Dendritic cell treated with granulocyte-macrophage colony-stimulating factor and Interleukin-4, amounts not matched to agents 40 ng/mL and 50 ng/mL, for 4 days (primary cell): Measurements from ENCODE around the gene TPCN2.

ENCODE experiments used
- H3K27ac Mint-ChIP-seq: one replicate; pipeline ENCODE4 v1.8.0; 2022; ENCODE audit warnings: mild to moderate bottlenecking, mixed read lengths
- H3K27me3 Mint-ChIP-seq: one replicate; pipeline ENCODE4 v1.8.0; 2022; ENCODE audit warnings: mild to moderate bottlenecking, mixed read lengths
- H3K36me3 Mint-ChIP-seq: one replicate; pipeline ENCODE4 v1.8.0; 2022; ENCODE audit warnings: low read depth, mixed read lengths
- H3K4me1 Mint-ChIP-seq: one replicate; pipeline ENCODE4 v1.8.0; 2022; ENCODE audit warnings: low read depth, mixed read lengths
- H3K4me3 Mint-ChIP-seq: one replicate; pipeline ENCODE4 v1.8.0; 2022; ENCODE audit warnings: mild to moderate bottlenecking, moderate library complexity, mixed read lengths
- H3K9me3 Mint-ChIP-seq: one replicate; pipeline ENCODE4 v1.8.0; 2022; ENCODE audit warnings: mixed read lengths
- intact Hi-C: fragments of 100-400 bp; cut with micrococcal nuclease; formaldehyde crosslinking; loops from one replicate; pipeline ENCODE4 v1.15.0; 2022

The TPCN2 gene

DNA sequence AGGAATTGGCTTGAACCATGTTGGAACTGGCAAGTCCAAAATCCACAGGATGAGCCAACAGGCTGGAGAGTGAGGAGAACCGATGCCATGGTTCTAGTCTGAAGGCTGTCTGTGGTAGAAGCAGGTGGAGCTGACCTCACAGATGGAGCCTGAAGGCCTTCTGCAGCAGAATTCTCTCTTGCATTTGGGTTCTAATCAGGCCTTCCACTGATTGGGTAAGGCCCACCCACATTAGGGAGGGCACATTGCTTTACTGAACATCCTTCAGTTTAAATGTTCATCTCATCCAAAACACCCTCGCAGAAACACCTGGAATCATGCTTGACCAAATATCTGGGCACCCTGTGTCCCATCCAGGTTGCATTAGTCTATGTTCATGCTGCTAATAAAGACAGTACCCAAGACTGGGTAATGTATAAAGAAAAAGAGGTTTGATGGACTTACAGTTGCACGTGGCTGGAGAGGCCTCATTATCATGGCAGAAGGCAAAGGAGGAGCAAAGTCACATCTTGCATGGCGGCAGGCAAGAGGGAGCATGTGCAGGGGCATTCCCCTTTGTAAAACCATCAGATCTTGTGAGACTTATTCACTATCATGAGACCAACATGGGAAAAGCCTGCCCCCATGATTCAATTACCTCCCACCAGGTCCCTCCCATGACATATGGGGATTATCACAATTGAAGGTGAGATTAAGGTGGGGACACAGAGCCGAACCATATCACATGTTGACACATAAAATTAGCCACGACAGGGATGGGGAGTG lies 122.9 kb downstream of the TPCN2 start:
- Mint-ChIP-seq H3K4me1 (peaks cover 3% of the 10 kb centered on the region), H3K36me3 (no peaks in the 10 kb centered on the region), H3K27ac (no peak overlapping the region), H3K27me3 (peaks cover 17% of the 10 kb centered on the region), H3K9me3 (no peaks in the 10 kb centered on the region), H3K4me3 (no peak overlapping the region)
- intact Hi-C loops = no loop called here

DNA sequence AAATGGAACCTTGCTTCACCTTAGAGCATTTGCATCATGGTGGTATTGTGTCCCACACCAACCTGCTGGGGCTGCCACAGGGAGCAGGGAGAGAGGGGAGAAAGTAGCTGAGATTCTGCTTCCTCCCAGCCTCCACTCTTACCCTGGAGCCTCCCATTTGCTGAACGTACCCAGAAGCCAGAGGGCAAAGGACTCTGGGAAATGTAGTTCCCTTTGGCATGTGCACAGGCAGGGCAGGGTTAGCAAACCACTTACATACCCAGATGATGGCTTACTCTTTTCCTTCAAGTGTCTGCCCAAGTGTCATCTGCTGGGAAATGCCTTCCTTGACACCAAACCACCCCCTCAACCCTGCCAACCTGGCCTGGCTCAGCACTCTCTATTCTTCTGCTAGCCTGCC lies 123.9 kb downstream of the TPCN2 start:
- intact Hi-C loops = no loop called here
- Mint-ChIP-seq H3K27me3 (peaks cover 7% of the 10 kb centered on the region), H3K4me1 (no peaks in the 10 kb centered on the region)

DNA sequence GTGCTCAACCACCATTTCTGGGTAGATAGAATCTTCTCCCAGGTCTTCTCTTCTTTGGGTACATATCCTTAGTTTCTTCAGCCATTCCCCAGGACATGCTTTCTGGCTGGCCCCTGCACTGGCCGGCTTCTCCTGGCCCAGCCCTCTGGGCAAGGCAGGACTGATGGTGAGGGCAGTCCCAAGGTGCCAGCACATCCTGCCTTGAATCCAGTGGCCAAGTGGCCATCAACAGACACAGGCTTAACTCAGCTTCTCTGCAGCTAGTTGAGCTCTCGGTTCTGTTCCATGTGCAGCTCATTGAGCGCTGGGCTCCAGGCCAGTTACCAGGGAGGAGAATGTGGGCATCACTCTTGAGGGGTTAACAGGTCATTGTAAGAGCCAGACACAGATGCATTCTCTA lies 124.6 kb downstream of the TPCN2 start:
- no peaks in the 10 kb centered on the region for H3K9me3 Mint-ChIP-seq
- peaks cover 4% of the 10 kb centered on the region for H3K27me3 Mint-ChIP-seq
- H3K36me3 Mint-ChIP-seq = no peaks in the 10 kb centered on the region
- intact Hi-C loops = no loop called here
- H3K27ac Mint-ChIP-seq = no peak overlapping the region
- no peaks in the 10 kb centered on the region for H3K4me1 Mint-ChIP-seq
- no peak overlapping the region for H3K4me3 Mint-ChIP-seq

More for the DNA sequence above, 123.9 kb downstream of the TPCN2 start:
- Mint-ChIP-seq H3K36me3 (no peaks in the 10 kb centered on the region), H3K9me3 (no peaks in the 10 kb centered on the region), H3K27ac (no peak overlapping the region), H3K4me3 (no peak overlapping the region)

DNA sequence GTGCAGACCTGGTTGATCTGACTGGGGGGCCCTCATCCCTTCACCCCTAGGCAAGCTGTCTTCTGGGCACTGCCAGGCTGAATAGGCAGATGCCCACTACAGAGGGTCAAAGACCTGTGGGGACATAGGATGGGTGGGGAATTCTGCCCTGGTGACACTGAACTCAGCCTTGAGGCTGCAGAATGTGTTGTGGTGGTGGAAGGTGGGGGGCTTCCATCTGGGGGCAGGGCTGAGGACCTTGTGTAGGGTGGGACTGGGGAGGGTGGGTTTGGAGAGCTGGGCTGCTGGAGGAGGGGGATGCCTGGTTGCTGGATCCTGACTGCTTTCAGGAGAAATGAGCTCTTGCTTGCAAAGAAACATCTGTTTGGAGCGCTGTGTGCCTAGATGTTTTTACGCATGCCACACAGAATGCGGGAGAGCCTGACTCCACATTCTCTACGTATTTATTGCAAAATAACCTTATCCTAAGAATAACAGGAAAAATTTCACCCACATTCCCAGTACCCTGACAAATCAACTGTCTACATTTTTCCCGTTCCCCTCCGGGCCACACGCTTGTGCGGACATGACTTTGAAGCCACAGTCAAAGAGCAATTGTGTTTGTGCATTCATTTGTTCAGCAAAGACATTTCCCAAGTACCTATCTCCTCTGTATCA lies 125.3 kb downstream of the TPCN2 start:
- peaks cover 8% of the 10 kb centered on the region for H3K27me3 Mint-ChIP-seq
- H3K9me3 Mint-ChIP-seq = no peaks in the 10 kb centered on the region
- H3K27ac Mint-ChIP-seq = no peak overlapping the region
- H3K4me3 Mint-ChIP-seq = no peak overlapping the region
- H3K36me3 Mint-ChIP-seq = no peaks in the 10 kb centered on the region
- intact Hi-C loops = no loop called here
- H3K4me1 Mint-ChIP-seq = no peaks in the 10 kb centered on the region

DNA sequence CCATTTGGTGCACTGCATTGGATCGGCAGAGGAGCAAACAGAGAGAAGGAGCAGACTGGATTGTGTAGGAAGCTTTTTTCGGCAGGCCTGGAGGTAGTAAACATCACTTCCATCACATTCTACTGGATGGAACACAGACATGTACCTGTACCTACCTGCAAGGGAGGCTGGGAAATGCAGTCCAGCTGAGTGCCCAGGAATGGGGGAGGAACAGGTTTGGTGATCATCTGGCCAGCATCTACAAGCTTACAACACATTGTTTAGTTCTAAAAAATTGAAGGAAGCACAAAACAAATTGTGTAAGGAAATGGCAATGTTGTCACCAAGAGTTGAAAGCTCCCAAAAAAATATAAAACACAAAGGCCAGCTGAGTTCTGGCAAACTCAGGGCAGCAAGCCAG lies 126.1 kb downstream of the TPCN2 start:
- no peaks in the 10 kb centered on the region for H3K4me1 Mint-ChIP-seq
- no peaks in the 10 kb centered on the region for H3K9me3 Mint-ChIP-seq
- no peak overlapping the region for H3K4me3 Mint-ChIP-seq
- H3K36me3 Mint-ChIP-seq = no peaks in the 10 kb centered on the region
- intact Hi-C loops = no loop called here
- peaks cover 6% of the 10 kb centered on the region for H3K27me3 Mint-ChIP-seq
- no peak overlapping the region for H3K27ac Mint-ChIP-seq

DNA sequence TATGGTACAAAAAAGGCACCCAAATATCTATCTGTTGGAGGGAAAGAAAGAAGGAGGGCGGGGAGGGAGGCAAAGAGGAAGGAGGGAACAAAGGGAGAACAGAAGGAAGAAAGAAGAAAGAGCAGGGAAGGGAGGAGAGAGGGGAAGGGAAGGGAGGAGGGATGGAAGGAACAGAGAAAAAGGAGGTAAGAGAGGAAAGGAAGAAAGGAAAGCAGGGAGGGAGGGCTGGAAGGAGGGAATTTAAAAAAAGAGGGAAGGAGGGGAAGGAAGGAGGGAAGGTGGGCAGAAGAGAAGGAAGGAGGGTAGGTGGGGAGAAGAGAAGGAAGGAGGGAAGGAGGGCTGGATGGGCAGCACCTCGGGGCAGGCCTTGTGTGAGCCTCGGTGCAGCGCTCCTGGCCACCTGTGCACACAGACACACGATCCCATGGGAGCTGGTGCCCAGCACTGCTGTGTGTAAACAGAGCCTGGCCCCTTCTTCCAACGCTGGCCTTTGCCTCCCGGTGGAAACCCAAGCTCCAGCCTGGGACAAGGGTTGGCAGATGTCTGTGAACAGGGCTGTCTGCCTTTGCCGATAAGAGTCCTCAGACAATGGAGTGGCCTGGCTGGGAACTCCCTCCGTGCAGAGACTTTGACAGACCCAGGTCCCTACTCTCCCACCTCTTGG lies 130.2 kb downstream of the TPCN2 start:
- Mint-ChIP-seq H3K36me3 (no peaks in the 10 kb centered on the region), H3K27me3 (peaks cover 22% of the 10 kb centered on the region), H3K27ac (no peak overlapping the region), H3K4me1 (no peaks in the 10 kb centered on the region), H3K9me3 (no peaks in the 10 kb centered on the region), H3K4me3 (no peak overlapping the region)
- intact Hi-C loops = no loop called here

DNA sequence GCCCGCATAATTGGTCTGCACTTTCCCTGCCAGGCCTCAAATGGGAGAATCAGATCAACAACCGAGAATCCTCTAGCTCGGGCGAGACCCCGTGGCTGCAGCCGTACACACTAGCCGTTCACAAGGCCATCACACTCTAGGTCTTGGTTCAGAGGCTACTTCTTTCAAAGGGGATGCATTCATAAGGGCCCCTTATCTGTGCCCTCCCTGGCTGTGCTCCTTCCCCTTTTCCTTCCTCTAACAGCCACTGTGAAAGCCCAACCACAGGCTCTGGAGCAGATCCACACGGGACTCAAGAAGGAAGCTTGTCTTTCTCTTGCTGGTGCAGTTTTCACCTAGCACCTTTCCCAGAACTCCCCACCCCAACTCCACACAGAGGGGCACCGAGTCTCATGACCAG lies 131.5 kb downstream of the TPCN2 start:
- intact Hi-C loops = no loop called here
- H3K36me3 Mint-ChIP-seq = no peaks in the 10 kb centered on the region
- peaks cover 21% of the 10 kb centered on the region for H3K27me3 Mint-ChIP-seq
- no peak overlapping the region for H3K4me3 Mint-ChIP-seq
- no peak overlapping the region for H3K27ac Mint-ChIP-seq
- no peaks in the 10 kb centered on the region for H3K4me1 Mint-ChIP-seq
- H3K9me3 Mint-ChIP-seq = no peaks in the 10 kb centered on the region

DNA sequence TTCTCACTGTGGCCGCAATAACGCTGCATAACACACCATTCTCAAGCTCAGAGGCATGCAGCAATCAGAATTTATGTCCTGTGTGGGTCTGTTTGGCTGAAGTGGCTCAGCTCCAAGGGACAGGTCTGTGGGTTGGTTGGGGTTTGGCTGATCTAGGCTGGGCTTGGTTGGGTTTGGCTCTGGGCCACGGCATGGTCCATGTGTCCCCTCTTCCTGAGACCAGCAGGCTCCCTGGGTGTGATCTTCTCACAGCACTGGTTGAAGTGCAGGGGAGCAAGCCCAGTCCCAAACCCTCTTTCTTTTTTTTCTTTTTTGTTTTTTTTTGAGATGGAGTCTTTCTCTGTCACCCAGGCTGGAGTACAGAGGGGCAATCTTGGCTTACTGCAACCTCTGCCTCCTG lies 132.0 kb downstream of the TPCN2 start:
- H3K4me3 Mint-ChIP-seq = no peak overlapping the region
- H3K4me1 Mint-ChIP-seq = no peaks in the 10 kb centered on the region
- H3K27me3 Mint-ChIP-seq = peaks cover 21% of the 10 kb centered on the region

DNA sequence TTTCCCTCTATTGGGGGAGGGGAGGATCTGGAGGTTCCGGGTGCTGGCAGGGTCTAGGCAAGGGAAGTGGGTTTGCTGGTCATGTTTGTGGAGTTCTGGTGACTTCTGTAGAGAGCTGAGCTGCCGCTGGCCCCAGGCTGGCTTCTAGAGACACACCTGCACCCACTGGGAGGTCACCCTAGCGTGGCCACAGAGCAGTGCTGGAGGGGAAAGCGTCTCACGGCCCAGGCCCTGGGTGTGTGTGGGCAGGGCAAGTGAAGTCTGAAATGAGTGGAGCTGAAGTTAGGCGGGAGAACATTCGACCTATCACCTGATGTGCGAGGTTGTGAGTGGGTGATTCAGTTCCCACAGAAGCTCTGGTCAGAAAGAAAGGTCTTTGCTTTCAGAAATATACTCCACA lies 134.9 kb downstream of the TPCN2 start:
- H3K27ac Mint-ChIP-seq = no peak overlapping the region
- H3K27me3 Mint-ChIP-seq = peaks cover 21% of the 10 kb centered on the region
- no peaks in the 10 kb centered on the region for H3K36me3 Mint-ChIP-seq
- intact Hi-C loops = no loop called here
- no peak overlapping the region for H3K4me3 Mint-ChIP-seq
- H3K4me1 Mint-ChIP-seq = no peaks in the 10 kb centered on the region
- H3K9me3 Mint-ChIP-seq = peaks cover 10% of the 10 kb centered on the region

More for the DNA sequence above, 132.0 kb downstream of the TPCN2 start:
- intact Hi-C loops = no loop called here
- H3K36me3 Mint-ChIP-seq = no peaks in the 10 kb centered on the region
- H3K9me3 Mint-ChIP-seq = no peaks in the 10 kb centered on the region
- H3K27ac Mint-ChIP-seq = no peak overlapping the region
